Activated CD4-positive, CD25-positive, alpha-beta regulatory T cell treated with anti-CD3 and anti-CD28 coated beads, Interleukin-2, amount 50 U/mL, for 16 hours (primary cell): ENCODE results near the gene SPRYD7.
"Not testable (repeated sequence)": the region's sequence is repeated elsewhere in the genome, so short reads cannot be mapped to it uniquely, and the experiment has no call there.

Experiments used
- DNase-seq: peaks from one replicate; pipeline ENCODE4 v3.0.0-alpha.2; 2020; ENCODE audit warnings: low read depth, low spot score

SPRYD7 gene

GRCh38 chr13:49932868-49933267 is 3.3 kb downstream of the SPRYD7 start:
- DNase-seq: no peak

- no peak for DNase-seq
These were observed 4.1 kb downstream of the SPRYD7 start for GRCh38 chr13:49932066-49932465.

- no peak for DNase-seq
These were observed 8.4 kb downstream of the SPRYD7 start for GRCh38 chr13:49927755-49928154.

GRCh38 chr13:49925881-49926418 is 10.2 kb downstream of the SPRYD7 start:
- DNase-seq: no peak

GRCh38 chr13:49922301-49922700 is 13.8 kb downstream of the SPRYD7 start:
- DNase-seq: no peak

GRCh38 chr13:49920969-49921368 is 15.2 kb downstream of the SPRYD7 start:
- not testable (repeated sequence) for DNase-seq

- DNase-seq: not testable (repeated sequence)
These were observed 18.0 kb downstream of the SPRYD7 start for GRCh38 chr13:49918106-49918505.

GRCh38 chr13:49914947-49915346 is 21.2 kb downstream of the SPRYD7 start:
- no peak for DNase-seq

GRCh38 chr13:49908637-49909036 is 27.5 kb downstream of the SPRYD7 start:
- no peak for DNase-seq

- DNase-seq: no peak
These were observed 31.2 kb downstream of the SPRYD7 start for GRCh38 chr13:49904729-49905456.

- DNase-seq: no peak
These were observed 37.3 kb downstream of the SPRYD7 start for GRCh38 chr13:49898792-49899191.

GRCh38 chr13:49897713-49898112 is 38.4 kb downstream of the SPRYD7 start:
- no peak for DNase-seq

GRCh38 chr13:49895826-49896225 is 40.3 kb downstream of the SPRYD7 start:
- DNase-seq: no peak

GRCh38 chr13:49893591-49893990 is 42.5 kb downstream of the SPRYD7 start:
- DNase-seq: no peak

GRCh38 chr13:49890376-49890775 is 45.8 kb downstream of the SPRYD7 start:
- no peak for DNase-seq

GRCh38 chr13:49878682-49879081 is 57.5 kb downstream of the SPRYD7 start:
- no peak for DNase-seq

- DNase-seq: no peak
These were observed 58.4 kb downstream of the SPRYD7 start for GRCh38 chr13:49877629-49878218.

GRCh38 chr13:49874430-49874829 is 61.7 kb downstream of the SPRYD7 start:
- DNase-seq: no peak

- no peak for DNase-seq
These were observed 66.6 kb downstream of the SPRYD7 start for GRCh38 chr13:49869519-49869918.

- no peak for DNase-seq
These were observed 68.3 kb downstream of the SPRYD7 start for GRCh38 chr13:49867834-49868233.

- no peak for DNase-seq
These were observed 70.9 kb downstream of the SPRYD7 start for GRCh38 chr13:49865218-49865617.

GRCh38 chr13:49864509-49864908 is 71.6 kb downstream of the SPRYD7 start:
- DNase-seq: no peak
